Stimulated activated CD8-positive, alpha-beta memory T cell treated with anti-CD3 and anti-CD28 coated beads, Interleukin-2, amount 100 ng/mL, for 48 hours (primary cell): ENCODE measurements around the gene DNAJC5.
"Not testable (repeated sequence)": the region's sequence is repeated elsewhere in the genome, so short reads cannot be mapped to it uniquely, and the experiment has no call there.

Experiments
- DNase-seq, 2 donors: peaks; one replicate each; pipeline ENCODE4 v3.0.0-alpha.2; 2020; ENCODE audit warnings: low read depth in 2 of 2

DNAJC5 gene

GRCh38 chr20:63955281-63955826, 60.4 kb downstream of the DNAJC5 start:
- no peak for DNase-seq

DNA sequence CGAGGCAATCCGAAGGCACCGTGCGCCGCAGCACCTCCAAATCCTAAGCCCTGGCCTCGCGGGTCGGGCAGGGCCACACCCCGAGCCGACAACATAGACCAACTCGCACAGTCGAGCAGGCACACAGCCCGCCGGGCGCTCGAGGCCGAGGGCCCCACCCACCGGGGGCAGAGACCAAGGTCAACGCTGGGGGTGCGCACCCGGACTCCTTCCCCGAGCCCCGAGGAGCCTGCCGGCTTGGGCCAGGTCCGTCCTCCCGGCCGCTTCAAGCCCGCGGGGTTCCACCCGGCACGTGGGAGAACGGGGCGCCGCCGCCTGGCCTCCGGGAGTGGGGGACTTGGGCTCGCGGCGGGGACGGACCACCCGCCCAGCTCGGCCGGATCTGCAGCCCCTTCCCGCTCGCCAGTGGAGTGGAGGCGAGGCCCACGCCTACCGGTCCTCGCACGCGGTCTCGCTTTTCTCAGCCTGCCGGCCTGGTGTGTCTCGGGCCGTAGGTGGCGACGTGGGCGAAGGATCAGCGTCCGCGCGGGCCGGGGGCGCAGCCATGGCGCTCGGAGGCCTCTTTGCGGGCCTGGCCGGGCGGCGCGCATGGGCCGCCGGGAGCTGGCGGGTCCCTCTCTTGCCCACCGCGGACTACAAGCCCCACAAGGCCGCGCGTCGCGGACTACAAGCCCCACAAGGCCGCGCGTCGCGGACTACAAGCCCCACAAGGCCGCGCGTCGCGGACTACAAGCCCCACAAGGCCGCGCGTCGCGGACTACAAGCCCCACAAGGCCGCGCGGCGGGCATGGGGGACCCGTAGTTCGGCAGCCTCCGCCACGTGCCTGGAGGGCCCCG, 61.1 kb downstream of the DNAJC5 start, which contains the start of gene UCKL1:
Gene UCKL1, minus strand, starts transcription at position 590 of the 837 bp plus-strand sequence. Its CDS starts 44 bp downstream, at position 546.
- peak; percentile 82 to 83 for DNase-seq

DNA sequence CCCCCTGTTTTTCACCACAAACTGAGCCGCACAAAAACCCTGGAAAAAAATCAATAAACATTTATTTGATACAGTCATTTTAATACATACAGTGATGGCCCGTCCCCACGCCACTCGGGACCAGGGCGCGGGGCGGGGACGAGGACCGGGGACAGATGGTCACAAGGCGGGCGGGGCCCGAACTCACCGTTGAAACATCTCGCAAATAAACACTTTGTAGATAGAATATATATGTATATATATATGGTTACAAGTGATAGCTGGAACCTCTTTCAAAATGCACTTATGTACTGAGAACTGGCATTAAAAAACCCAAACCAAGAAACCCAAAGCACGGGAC, 61.7 kb downstream of the DNAJC5 start:
- DNase-seq, result no peak

DNA sequence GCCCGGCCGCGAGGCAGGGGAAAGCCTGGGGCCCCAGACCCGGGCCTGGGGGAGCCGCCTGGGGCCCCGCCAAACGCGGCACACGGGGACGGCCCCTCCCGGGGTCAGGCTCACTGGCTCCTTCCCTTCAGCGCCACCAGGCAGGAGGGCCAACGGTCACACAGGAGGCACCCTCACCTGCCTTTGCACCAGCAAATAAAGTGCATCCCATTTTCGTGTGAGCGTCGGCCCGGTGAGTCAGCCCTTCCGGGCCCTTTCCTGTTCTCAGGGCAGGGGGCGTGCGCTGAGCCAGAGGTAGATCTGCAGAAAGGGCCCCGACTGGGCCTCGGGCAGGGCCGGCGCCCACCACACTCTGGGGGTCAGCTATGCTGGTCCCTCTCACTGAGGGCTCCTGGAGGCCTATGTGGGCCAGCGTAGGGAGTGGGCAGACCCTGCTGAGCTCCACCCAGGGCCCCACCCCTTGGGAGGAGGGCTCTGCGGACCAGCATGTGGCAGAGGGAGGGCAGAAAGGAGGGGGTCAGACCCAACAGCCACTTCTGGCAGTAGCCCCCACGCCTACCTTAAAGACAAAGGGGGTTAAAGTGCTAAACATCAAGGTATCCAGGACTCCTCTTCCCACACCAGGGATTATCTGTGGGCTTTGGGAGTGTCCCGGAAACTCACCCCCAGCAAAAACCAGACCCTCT, 62.2 kb downstream of the DNAJC5 start:
- DNase-seq, result peak in 1 of 2 donors; percentile 64

DNA sequence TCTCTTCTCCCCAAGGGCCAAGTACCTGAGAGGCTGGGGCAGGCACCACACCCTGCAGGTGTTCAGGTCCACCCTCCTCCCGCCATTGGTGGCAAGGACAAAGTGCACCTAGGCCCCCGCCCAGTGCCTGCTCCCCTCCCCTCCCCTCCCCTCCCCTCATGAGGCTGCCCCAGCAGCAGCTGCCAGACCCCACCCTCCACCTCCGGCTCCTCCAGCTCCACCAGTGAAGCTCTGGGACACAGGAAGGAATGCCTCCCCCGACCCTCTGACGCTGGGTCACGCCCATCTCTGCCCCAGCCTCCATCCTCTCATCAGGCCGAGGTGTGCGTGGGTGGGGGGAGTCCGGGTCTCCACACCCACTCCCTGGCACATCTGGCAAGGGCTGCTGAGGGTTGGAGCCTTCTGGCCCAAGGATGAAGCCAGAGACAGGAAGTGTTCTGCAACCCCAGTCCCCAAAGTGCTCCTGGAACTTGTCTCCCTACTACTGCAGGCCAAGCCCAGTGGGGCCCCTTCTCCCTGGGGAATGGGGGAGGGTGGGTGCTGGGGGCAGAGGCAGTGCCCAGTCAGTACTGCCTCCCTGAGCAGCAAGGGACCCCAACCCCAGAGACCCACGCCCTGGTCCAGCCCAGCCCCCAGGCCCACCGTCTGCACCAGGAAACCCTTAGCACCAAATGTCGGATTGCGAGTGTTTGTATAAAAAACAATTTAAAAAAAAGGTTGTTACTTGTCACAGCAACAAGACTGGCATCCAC, 62.9 kb downstream of the DNAJC5 start:
- DNase-seq, result no peak

GRCh38 chr20:63958471-63958870, 63.5 kb downstream of the DNAJC5 start:
- no peak for DNase-seq

- no peak for DNase-seq
These were observed 64.2 kb downstream of the DNAJC5 start for GRCh38 chr20:63958964-63959698.

DNA sequence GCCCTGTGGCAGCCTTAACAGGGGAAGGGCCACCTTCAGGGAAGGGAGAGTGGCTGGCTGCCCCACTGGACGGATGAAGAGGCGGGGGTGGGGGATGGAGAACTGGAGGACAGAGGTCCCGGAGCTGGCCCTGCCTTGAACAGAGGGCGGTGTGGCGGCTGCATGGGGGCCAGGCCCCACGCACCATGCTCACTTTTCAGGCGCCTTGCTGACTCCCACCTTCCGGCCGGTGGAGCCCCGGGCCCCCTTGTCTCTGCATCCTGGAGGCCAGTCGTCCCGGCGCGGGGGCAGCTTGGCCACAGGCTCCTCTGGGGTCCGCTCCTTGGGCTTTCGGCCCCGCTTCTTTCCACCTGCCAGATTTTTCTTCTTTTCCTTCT, 64.8 kb downstream of the DNAJC5 start:
- DNase-seq, result no peak

GRCh38 chr20:63960654-63961621, 66.0 kb downstream of the DNAJC5 start:
- not testable (repeated sequence) for DNase-seq

GRCh38 chr20:63961664-63962425, 66.9 kb downstream of the DNAJC5 start:
- no peak for DNase-seq

GRCh38 chr20:63962426-63963347, 67.8 kb downstream of the DNAJC5 start:
- DNase-seq, result no peak

- no peak for DNase-seq
These were observed 68.4 kb downstream of the DNAJC5 start for GRCh38 chr20:63963348-63963741.

DNA sequence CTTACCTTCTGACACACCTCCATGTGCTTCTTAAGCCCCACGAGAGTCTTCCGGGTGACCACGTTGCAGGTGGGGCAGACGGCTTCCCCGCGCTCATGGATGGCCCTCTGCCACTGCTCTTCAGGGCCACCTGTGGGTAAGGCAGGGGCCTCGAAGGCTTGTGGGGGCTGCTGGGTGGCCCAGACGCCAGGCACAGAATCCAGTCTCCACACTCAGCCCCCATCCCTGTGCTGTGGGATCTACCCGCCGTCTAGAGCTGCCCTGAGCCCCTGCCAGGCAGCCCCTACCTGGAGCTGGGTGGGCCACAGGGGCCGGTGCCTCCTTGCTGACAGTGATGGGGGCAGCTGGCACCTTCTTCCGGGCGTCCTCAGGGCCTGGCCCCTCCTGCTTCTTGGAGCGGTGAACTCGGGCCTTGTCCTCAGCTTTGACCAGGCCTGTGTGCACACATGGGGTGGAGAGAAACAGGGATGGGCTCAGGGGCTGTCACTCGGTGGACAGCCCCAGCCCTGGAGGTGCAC, 68.9 kb downstream of the DNAJC5 start:
- DNase-seq, result no peak

DNA sequence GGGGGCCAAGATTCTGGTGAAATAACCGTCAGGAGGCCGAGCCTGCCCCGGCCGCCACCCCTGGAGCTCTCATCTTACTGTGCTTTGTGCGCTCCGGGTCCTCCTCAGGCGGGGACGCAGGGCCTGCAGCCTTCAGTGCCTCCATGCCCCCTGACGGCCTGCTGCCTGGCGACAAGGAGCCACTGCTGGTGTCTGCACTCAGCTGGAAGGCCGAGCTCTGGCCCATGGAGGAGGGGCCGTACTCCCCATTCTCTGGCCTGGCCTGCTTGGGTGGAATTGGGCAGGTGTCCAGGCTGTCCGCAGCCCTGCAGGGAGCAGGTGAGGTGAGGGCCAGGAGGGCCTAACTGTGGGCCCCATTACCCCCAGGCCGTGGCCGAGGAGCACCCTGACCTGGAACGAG, 69.5 kb downstream of the DNAJC5 start:
- no peak for DNase-seq

- no peak for DNase-seq
These were observed 71.4 kb downstream of the DNAJC5 start for GRCh38 chr20:63966172-63966943.

DNA sequence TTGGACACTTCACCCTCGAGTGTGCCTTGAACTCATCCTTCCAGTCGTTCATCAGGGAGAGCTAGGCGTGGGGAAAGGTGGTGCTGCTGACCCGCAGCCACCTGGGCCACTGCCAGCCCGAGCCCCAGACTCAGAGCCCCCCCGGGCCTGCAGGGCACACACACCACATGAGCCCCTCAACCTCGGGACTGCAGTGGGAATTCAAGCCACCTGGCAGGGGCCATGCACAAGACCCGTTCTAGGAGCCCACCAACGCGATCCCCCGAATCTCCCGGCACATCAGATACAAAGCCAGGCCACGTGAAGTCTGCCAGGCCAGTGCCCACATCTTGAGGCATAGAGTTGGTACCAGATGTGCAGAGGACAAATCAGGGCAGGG, 72.0 kb downstream of the DNAJC5 start:
- no peak for DNase-seq

DNA sequence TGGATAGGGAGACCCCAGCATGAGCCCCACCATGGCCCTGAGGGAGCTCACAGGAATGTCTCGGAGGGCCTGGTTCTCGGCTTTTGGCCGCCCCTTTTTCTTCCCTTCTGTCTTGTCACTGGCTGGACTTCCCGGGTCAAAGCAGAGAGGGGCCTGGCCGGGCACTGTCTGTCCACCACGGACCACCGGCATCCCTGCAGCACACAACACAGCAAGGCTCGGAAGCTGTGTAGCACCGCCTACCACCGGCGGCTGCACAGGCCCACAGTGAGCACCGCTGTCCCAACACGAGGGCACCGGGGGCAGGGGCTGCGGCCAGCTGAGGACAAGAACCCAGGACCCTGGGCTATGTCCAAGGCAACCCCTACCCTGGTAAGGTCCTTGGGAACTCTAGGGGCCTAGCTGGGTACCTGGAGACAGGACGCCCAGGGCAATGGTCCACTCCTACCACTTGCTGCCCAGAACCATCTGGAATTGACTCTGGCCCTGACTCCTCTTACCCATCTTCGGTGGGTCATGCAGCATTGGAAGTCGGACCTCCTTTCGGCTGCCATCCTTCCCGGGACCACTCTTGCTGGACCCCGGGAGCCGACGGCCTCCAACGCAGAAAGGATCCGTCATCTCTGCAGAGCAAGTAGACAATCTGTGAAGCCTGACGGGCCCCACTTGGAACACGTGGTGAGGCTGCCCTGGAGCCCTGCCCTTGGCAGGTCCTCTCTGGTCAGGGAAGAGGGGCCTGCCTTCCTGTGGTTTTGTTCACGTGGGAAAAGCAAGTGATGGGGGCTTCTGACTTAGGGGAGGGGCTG, 72.6 kb downstream of the DNAJC5 start:
- no peak for DNase-seq
